HG02870 (cell line): ENCODE results near the gene XPOT.

Experiments
- ATAC-seq: cut with Tn5 transposase; IDR thresholded peaks from one replicate; pipeline ENCODE4 v1.9.1; 2021; ENCODE audit warnings: mild to moderate bottlenecking, moderate library complexity; ENCODE audit not compliant: unreplicated experiment

Gene XPOT

DNA sequence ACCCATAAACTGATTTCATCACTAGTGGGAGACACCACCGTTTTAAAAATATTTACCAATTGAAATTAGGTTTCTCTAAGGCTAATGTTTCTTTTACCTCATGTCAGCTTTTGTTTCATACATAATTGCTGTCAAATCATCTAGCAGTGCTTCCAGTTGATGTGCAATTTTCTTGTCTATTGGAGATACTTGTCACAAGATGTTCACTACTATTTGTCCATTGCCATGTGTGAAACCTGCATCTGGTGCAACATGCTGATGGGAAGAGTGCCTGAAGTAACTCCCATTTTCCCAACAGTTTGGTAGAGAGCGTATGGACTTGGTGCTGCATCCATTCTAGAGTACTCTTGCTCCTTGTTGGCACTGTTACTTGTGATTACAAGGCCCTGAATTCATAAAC is 9.7 kb downstream of the XPOT start:
- no peak for ATAC-seq

DNA sequence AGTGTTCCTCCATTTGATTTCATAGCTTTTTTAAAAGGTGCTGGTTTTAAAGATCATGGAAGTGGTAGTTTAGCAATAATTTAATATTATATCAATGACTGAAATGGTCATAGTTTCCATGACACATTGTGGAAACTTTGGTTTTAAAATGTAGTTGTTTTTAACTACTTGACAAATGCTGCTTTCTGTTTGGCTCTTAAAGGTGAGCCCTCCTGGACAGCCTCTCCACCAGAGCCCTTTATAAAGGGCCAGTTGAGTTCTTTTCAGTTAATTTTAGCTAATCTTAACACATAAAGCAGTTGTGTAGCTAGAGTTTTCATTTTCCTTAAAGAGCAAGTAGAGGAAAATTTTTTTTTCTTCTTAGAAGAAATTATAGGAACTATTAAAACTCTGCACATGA is 14.0 kb downstream of the XPOT start:
- ATAC-seq, result no peak

DNA sequence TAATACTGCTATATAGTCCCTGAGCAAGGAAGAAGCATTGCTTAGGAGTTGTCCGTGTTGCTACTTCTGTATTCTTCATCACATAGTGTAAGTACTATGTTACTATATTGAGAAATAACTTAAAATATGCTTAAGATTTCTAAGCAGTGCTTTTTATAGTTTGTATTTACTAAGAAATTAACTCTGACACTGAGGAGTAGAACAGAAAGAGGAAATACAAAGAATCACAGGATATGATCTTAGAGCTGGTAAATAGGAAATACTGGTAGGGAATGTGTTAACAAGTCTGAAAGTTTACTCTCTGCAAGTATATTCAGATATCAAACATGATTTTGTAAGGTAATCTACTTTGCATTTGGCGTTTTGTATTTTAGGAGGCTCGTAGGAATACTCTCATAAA is 15.5 kb downstream of the XPOT start:
- ATAC-seq, result no peak

DNA sequence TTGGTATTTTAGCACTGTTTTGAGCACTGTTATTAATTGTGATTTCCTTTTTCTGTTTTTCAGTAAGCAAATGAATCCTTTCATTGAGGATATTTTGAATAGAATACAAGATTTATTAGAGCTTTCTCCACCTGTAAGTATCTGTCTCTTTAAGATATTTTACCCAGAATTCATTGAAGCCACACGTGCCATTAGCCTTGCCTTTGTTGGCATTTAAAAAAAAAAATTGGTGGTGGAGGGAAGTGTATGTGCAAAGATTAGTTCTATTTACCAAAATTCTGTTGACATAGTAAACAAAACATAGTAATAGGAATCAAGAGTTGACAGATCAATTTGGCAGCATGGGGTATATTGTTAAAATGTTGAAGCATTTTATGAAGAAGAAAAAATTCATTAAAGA is 23.8 kb downstream of the XPOT start:
- ATAC-seq, result no peak

DNA sequence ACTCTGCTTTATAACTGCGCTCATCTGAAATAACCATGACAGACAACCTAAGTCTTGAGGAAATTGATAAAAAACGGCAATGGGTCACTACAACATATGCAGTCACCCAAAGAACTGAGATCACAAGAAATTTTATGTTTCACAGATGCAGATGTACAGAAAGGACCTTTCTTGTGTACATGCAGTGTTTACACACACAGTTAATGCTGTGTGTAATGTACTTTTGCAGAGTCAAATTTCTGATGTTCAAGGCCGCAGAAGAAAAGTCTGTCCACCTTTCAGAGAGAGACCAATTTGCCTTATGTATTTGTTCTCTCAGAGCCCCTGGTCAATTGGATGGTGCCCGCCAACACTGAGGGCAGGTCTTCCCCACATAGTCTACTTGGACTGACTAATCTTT is 24.8 kb downstream of the XPOT start:
- ATAC-seq, result no peak

DNA sequence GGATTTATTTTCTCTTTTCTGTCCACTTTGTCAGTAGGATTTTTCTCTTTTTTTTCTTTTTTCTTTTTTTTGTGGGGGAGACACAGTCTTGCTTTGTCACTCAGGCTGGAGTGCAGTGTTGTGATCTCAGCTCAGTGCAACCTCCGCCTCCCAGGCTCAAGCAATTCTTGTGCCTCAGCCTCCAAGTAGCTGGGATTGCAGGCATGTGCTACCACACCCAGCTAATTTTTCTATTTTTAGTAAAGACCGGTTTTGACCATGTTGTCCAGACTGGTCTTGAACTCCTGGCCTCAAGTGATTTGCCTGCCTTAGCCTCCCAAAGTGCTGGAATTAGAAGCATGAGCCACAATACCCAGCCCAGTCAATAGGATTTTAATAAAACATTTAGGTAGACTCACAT is 26.7 kb downstream of the XPOT start:
- ATAC-seq, result no peak

DNA sequence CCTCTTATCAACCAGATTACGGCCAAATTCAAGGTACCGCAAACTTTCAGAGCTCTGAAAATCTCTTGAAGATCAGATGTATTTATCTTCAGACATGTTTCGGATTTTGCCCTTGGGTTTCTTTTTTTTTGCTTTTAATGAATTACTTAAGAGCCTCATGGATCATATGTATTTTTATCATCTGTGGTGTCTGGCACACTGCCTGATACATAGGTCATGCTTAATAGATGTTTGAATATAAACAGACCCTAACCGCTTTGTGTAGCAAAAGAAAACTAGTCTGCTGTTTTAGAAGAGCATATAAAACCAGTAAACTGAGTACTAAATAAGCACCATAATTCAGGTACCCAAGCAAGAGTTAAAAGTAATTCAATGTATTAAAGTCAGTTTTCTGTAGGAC is 27.6 kb downstream of the XPOT start:
- no peak for ATAC-seq

DNA sequence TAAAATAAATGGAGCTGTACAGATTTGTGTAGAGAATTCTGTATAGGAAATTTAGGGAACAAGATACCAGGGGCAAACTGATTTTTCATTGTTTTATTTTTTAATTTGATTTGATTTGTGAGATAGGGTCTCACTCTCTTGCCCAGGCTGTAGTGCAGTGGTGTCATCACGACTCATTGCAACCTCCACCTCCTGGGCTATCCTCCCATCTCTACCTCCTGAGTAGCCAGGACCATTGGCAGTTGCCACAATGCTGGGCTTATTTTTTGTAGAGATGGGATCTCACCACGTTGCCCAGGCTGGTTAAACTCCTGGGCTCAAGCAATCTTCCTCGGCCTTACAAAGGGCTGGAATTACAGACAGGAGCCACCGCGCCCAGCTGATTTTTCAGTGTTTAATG is 29.7 kb downstream of the XPOT start:
- ATAC-seq, result no peak

DNA sequence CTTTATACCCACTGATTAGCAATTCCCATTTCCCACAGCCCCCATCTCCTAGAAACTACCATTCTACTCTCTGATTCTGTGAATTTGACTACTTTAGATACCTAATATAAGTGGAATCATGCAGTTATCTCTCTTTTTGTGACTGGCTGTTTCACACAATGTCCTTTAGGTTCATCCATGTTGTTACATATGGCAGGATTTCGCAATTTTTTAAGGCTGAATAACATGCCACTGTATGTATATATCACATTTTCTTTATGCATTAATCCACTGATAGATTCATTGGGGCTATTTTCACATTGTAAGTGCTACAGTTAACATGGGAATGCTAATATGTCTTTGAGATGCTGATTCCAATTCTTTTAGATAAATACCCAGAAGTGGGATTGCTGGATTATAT is 35.9 kb downstream of the XPOT start:
- ATAC-seq, result no peak

DNA sequence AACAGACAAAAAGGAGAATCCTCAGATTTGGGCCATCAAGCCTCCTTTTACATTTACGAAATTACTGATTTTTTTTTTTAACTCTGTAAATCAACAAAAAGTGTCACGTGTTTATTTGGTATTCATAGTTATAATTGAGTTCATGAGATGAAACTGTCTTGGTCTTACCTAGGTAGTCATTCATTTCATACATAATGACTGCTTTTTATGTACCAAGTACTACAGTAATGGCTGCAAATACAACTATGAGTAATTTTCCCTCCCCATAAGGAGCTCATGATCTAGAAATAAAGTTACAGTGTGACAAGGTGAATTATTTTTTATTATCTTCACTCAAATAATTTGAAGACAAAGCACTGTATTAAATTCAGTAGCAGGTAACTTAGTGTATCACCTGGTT is 41.3 kb downstream of the XPOT start:
- ATAC-seq, result no peak

DNA sequence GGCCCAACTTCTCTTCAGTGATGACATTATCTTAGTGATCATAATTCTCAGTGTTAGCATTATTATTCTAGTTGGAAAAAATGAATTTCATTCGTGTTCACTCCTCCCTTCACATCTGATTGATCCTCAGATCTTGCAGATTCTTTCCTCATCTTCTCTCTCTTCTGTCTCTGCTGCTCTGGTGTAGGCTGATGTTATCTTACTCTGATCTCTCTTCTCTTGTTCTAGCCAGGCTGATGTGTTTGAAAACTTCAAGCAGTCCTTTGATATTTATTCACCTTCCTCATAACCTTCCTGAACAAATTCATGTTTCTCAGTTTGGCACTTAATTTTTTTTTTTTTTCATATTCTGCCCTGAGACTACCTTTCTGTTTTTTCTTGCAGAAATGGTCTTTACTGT is 42.1 kb downstream of the XPOT start:
- ATAC-seq, result no peak

DNA sequence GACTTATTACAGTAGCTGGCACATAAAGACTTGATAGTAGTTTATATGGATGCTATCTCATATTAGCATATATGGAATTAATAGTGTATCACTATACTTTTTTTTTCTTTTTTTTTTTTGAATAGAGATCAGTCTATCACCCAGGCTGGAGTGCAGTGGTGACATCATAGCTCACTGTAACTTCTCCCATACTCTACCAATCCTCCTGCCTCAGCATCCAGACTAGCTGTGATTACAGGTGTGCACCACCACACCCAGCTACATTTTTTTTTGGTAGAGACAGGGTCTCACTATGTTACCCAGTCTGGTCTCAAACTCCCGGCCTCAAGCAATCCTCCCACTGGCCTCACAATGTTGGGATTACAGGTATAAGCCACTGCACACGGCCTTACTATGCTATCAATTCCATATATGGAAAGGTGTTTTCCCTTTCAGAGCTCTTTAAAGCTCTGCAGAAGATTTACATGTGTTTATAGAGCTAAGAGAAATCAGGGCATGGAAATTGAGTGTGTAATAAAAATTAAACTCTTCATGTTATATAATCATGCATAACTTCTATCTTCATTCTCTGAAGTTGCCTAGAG is 46.0 kb downstream of the XPOT start:
- ATAC-seq, result no peak

DNA sequence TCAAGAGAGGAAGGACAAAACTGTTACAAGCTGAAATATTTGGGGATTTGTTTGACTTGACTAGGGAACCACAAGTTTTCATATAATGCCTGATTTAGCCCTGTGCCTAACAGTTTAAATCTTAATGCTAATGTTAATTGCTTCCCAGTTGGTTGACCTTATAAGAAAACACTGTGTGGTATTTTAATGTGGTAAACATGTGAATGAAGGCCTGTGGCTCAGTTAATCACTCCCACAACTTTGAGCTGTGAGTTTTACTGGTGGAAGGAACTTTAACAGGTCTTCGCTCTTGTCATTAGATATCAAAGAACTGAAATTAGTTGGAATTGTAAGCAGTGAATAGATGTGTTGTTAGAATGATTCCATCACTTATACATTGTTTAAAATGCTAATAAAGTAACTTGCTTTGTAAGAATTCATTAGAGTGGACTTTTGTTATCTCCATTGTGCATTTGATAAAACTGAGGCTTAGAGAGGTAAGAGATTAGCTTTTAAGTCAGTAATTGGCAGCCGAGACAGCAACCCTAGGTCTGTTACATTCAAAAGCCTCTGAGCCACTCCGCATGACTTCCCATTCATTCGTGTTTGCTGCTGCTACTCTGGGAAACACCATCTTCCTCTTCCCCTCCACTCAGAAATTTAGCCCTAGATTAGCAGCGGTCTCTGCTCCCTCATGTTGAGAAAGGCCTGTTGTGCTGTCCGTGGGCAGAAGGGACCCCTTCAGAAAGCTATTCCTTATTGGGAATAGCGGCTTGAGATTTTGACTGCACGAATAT is 46.7 kb downstream of the XPOT start:
- no peak for ATAC-seq

DNA sequence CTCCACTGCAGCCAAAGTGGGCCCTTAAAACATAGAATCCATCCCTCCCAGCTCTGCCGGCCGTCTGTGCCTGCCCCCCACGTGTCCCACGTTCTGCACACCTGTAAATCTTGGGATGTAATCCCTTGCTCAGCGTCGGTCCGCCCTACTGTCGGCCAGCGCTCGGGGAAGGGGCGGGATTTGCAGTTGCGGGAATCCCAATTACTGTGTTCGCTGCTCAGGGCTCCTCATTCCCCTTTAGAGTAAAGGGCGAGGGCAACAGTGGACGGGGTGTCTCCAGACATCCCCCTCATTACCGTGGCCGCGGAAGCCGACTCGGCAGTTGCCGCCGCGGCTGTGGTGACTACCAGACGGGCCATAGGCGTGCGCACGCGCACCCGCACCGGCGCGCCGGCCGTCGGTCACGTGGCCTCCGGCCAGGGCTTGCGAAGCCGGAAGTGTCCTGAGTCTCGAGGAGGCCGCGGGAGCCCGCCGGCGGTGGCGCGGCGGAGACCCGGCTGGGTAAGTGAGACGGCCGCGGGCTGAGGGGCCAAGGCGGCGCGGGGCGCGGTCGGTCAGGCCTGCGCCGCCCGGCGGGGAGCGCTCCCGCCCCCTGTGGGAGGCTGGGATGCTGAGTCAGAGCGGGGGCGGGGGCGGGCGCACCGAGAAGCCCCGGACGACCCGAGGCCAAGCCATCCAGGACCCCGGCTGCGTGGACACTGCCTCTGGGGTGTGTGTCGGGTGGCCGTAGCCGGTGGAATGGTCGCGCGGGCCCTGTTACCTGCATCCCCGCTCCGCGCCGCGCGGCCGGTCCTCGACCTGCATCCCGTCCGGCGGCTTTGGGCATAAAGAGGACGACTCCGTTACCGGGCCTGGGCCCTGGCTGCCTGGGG is 47.7 kb downstream of the XPOT start, which contains the start of gene TBK1:
Gene TBK1, plus strand, starts transcription at position 434 of the 872 bp plus-strand sequence. CDS start 3,751 bp downstream, outside the sequence.
- peak; percentile 72 for ATAC-seq

DNA sequence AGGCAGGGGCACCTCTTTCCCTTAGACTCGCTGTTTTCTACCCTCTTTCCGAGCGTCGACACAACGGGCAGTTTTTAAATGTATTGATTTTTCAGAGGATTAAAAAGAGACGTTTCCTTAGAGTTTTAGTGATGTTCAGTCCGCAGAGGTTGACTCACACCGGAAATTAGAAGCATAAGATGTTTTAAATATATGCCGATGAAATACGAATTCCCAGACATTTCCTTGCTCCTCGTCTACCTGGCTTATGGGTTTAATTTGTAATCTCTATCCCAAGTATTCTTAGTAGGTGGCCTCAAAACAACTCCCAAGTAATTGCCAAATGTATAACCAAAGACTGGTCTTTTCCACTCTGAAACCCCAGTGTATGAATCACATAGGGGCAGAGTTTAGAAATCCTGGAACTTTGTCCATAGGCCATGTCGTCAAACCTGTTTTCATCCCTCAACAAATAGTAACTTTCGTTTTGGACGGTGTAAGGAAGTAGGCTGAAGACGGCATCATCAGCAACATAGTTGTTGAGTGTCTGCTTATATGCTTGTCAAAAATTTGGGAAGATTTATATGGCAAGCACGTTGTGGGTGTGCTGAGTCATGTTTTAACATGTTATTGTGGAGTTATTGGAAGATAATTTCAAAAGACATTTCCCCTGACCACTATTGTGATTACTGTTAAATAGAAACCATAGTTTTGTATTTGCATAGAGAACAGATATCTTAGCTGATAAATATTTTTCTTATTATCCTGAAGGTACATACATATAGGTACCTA is 48.6 kb downstream of the XPOT start:
- no peak for ATAC-seq

DNA sequence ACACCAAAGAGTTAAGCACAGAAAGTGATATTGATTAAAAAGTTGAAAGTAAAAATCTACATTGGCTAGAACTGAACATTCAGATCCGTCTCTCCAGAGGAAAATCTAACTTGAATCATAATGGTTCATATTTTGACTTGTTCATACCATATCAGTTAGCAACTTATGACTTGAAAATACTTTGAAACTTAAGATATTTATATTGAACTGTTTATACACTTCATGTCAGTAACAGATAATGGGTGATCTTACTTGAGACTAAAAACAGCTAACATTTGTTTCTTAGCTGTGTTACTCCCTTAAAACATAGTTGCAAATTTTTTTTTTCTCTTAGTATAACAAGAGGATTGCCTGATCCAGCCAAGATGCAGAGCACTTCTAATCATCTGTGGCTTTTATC is 51.3 kb downstream of the XPOT start:
- ATAC-seq, result no peak

DNA sequence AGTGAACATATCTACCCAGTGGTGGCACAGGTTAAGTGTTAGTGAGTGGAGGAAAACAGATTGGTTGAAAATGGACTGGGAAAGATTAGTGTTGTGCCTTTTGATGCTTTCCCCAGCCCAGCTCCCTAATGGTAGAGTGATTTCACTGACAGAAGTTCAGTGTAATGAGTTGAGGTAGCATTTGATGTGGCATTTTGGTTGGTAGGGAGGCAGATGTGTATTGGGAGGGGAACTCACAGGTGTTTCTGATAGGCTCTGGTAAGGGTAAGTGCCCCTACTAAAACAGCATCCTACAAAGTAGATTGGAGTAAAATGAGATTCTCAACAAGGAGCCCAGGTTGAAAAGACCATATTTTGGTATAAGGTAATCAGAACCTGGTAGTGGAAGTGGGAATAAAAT is 51.9 kb downstream of the XPOT start:
- ATAC-seq, result no peak

DNA sequence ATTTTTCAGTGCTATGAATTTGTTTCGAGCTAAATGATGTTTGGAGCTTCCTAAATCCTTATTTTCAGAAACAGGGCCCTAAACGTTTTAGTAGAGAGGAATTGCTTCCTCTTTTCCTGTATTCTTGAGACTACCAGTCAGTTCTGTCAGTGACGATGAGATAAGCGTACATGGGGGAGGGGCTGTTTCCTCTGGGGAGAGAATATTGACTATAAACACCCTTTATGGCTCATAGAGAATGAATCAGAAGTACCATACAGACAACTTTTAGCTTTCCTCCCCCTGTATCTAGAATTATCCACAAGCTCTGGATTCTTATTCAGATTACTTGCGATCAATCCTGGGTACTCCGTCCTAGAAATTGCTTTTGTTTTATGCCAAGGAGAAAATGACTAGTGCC is 52.8 kb downstream of the XPOT start:
- ATAC-seq, result no peak

DNA sequence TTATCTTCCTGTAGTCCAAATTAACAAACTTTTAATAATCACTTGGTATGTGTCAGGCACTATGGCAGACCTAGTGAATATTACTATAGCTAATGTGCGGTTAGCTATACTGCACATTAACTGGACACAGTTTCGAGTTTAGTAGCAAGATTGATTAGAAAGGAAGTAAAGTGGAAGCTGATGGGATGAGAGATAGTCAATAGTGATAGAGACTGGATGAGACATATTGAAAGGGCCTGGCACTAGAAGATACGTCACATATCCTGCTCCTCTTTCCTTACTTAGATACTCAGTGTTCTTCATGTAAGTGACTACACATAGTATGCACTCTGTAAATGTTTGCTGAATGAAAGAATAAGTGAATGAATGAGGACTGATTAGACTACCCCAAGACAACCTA is 53.3 kb downstream of the XPOT start:
- ATAC-seq, result no peak

DNA sequence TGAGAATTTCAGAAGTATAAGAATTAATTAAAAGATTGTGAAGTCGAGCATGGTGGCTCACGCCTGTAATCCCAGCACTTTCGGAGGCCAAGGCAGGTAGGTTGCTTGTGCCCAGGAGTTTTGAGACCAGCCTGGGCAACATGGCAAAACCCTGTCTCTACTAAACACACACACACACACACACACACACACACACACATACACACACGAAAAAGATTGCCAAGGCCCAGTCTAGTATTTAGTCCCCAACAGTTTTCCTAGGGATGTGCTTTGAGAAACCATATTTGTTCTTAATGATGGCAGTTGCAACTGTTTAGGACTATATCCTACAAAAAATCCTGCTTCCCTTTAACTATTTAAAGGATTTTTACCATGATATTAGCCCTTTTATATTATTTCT is 53.7 kb downstream of the XPOT start:
- ATAC-seq, result no peak

DNA sequence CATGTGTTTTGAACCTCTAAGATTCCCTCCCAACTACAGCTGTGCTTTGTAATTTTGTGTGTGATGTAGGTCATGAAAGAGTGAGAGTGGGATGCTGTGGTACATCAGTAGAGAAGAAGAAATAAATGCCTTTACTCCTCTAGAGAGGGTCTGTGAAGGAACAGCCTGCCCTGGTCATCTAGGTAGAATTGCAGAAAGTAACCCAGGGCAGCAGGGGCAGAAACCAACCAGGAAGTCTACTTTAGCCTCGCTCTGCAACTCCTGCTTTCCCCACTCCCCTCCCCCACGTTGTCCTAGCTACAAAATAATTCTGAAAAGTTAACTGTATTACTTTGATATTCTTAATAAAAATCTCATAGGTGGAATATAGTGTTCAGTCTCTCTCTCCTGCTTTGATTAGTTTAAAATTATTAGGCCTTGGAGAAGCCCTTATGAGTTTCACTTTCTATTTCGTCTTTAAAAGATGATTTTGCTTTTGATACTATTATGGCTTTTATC is 55.3 kb downstream of the XPOT start:
- peak; percentile 50 for ATAC-seq
